ENCODE measurements around the gene GBE1. TPM values are rescaled to one million over a fixed set of nuclear protein-coding genes. Genes with fewer than 3 reads are reported as not detected.

Gene GBE1
- total and polyA plus RNA-seq, 10 of the 15 experiments (the other 5 are each of a cell fraction or from before 2014, with no cell fraction given) = 21.4 to 62.2 (median 41.5) TPM

GRCh38 chr3:81758275-81758674 is 3.2 kb downstream of the GBE1 start:
- H3K79me2 ChIP-seq (ENCODE audit: control insufficient read depth, insufficient read depth, low read length) = peaks cover 49% of the 10 kb centered on the region
- no peak overlapping the region for H3K27ac ChIP-seq (ENCODE audit: control insufficient read depth, insufficient read depth)
- intact Hi-C loops (cut with micrococcal nuclease; ENCODE audit: unreplicated experiment) = no loop called here
- H2AFZ ChIP-seq (ENCODE audit: control insufficient read depth, low read depth, low read length) = no peak overlapping the region
- POLR2A ChIA-PET = no interaction called here
- in situ Hi-C loops (cut with MboI) = no loop called here
- WGBS (ENCODE audit: insufficient coverage, insufficient replicate concordance, low lambda C conversion rate, missing lambda C conversion rate) = 93% methylated on average over 1 of the region's 1 CpG
- no peak overlapping the region for H3K4me2 ChIP-seq (ENCODE audit: control insufficient read depth, insufficient read depth)
- TF ChIP-seq ATF2 (IDR thresholded peaks at IDR 0.05; ENCODE audit: low read length) (peak; percentile 11), SKIL (IDR thresholded peaks at IDR 0.05; ENCODE audit: low read depth, poor library complexity, severe bottlenecking) (no peak)
- RAD21 ChIA-PET (ENCODE audit: unreplicated experiment) = no interaction called here
- no TSS peak for BruUV-seq (replicated peaks)
- SMC1A ChIA-PET (ENCODE audit: uncharacterized antibody, unreplicated experiment) = no interaction called here
- H3K36me3 ChIP-seq (ENCODE audit: control insufficient read depth in 2 of 2, insufficient read depth in 2 of 2, low read length in 1 of 2) = 0 out of 4 replicates have a peak, but pooled peaks cover 0 to 2% of the 10 kb centered on the region in 2 experiments
- DNase-seq (ENCODE audit: low read depth, low spot score) (no peak), ATAC-seq (no peak), FAIRE-seq (no peak)
- H4K20me1 ChIP-seq (ENCODE audit: control insufficient read depth, insufficient read depth) = no peaks in the 10 kb centered on the region
- no peak overlapping the region; the same call in 1 of the 2 replicates for H3K4me3 ChIP-seq
- no peaks in the 10 kb centered on the region for H3K27me3 ChIP-seq (replicated peaks in 1 of 2; ENCODE audit: control insufficient read depth in 2 of 2, insufficient read depth in 2 of 2, low read length in 1 of 2)
- peaks cover 5% of the 10 kb centered on the region; the same call in 1 of the 2 replicates for H3K4me1 ChIP-seq (ENCODE audit: control insufficient read depth, insufficient read depth, low read length)
- no peak overlapping the region for H3K9ac ChIP-seq (ENCODE audit: control insufficient read depth, insufficient read depth, low read length)
- CTCF ChIA-PET = no interaction called here
- H3K9me3 ChIP-seq (replicated peaks; ENCODE audit: control insufficient read depth, insufficient read depth, low read length) = peaks cover 31% of the 10 kb centered on the region
